Activated CD4-positive, CD25-positive, alpha-beta regulatory T cell treated with anti-CD3 and anti-CD28 coated beads, Interleukin-2, amount 50 U/mL, for 16 hours (primary cell): ENCODE data around the gene COPS2.
A peak's percentile ranks its signal among the peaks of the same experiment; 100 is the strongest.

ENCODE experiments used
- DNase-seq: peaks from one replicate; pipeline ENCODE4 v3.0.0-alpha.2; 2020; ENCODE audit warnings: low read depth, low spot score

Gene COPS2

DNA sequence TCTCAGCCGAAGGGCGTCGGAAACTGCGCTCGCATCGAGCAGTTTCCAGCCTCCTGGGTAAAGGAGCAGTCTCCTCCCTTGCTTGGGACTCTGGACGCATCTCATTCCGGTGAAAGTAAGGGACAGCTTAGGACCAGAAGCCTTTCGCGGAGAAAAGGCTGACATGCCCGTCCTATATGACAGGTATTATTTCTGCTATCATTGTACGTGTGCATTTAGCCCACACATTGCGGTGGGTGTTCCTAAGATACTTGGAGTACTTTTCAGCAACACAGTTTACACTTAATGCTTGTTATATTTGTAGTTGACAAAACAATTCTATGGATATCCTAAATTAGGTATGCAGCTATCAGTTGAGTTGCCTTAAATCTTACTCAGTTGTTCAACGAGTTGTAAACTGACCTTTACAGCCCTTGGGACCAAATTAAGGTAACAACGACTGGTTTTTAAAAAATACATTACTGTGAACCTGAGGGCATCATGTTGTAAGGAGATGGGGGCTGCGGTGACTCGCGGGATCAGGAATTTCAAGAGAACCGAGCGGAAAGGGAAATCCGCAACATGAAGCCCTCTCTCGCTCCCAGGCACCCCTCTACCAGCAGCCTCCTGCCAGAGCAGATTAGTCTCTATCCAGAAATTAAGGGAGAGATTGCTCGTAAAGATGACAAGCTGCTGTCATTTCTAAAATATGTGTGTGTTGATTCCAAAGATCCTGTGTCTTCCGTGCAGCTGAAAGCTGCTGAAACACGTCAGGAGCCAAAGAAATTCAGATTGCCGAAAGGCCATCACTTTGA lies 632 bp upstream of the COPS2 start:
- no peak for DNase-seq

DNA sequence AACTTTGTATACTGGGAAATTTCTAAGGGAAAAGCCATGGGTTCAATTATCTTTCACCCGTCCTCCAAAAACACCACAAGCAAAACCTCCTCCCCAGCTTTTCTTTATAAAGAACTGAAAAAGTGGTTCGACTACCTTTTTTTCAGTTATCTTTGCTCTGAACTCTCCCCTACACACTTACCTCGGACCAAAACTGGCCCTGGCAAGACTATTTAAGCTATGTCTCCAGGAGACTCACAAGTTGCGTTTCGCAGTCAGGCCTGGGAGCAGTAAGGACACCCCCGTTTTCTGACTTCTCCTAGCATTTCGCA lies 645 bp downstream of the COPS2 start:
- no peak for DNase-seq

DNA sequence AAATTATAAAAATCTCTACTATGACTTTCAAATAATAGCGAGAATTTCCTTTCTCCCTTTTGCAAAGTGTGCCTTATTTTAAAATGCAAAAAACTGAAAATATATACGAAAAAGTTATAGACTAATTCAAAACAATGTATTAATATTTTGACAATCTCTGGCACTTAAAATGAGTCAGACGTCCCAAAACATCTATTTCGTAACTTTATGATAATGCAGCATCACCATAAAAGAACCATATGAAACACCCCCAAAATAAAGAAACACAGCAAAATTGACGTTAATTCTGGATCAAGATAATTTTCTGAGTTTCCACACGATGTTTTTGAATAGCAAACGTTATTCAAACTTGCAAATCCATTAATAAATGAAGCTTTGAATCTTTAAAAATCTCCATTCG lies 1.0 kb downstream of the COPS2 start:
- no peak for DNase-seq

DNA sequence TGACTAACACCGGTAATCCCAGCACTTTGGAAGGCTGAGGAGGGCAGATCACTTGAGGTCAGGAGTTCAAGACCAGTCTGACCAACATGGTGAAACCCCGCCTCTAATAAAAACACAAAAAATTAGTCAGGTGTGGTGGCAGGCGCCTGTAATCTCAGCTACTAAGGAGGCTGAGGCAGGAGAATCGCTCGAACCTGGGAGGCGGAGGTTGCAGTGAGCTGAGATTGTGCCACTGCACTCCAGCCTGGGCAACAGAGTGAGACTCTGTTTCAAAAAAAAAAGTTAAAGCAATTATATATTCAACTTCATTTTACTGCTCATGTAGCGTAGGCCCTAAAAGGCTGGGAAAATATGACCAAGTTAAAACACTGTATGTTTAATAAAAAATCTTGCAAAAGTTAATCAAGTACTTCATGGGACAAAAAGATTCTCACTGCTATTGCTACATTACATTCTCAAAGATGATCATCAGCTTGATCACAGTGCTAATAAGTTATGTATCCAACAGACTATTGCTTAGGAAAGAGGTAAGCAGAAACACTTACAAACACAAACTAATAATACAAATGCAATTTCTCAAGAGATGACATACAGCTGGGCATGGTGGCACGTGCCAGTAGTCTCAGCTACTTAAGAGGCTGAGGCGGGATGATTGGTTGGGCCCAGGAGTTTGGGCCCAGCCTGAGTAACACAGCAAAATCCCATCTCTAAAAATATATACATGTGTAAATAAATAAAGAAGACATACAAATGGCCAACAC lies 2.7 kb downstream of the COPS2 start:
- DNase-seq: no peak

DNA sequence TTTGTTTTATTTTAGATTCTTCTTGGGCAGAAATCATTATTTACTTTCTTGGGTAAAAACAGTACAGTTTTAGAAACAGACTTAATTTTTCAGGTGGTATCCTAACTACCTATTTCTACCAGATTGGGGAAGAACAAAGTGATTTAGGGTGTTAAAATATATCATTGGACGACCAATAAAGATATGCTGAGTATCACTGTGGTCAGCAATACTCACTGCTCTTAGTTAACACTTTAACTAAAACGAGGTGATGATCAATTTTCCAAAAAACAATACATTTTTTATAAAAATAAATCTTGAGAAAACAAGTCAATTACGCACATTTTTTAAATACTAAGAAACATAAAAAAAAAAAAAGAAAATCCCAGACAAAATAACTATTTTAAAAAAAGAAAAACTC lies 3.6 kb downstream of the COPS2 start:
- no peak for DNase-seq

DNA sequence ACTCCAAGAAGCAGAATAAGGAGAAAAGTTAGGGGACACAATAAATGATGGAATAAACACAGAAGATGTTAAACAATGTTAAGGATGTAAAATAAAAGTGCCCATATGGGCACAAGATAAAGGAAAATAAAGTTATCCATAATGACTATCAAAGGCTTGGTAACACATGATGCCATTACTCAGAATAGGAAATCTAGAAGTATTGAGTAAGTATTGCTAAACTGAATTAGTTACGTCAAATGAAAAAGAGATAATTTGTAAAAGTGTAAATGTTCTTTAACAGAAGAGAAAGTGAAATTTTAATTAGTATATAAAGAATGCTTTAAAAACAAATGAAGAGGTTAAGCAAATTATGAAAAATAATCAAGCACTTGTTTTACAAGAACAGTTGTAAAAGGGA lies 6.7 kb downstream of the COPS2 start:
- DNase-seq: no peak

DNA sequence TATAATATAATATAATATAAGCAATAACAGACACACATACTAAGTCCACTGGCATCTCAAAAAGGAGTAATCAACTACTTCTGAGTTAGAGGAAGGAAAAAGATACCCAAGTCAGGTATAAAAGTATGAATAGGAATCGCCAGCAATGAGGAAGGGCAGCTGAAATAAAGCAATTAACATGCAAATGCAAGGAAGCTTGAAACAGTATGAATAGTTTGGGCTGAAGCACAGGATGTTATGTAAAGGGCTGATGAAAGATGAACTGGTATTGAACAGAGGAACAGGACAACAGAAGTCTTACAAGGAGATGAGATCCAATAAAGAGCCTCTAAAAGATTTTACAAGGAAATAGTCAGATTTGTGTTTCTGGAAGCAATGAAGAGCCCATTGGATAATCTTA lies 7.1 kb downstream of the COPS2 start:
- no peak for DNase-seq

DNA sequence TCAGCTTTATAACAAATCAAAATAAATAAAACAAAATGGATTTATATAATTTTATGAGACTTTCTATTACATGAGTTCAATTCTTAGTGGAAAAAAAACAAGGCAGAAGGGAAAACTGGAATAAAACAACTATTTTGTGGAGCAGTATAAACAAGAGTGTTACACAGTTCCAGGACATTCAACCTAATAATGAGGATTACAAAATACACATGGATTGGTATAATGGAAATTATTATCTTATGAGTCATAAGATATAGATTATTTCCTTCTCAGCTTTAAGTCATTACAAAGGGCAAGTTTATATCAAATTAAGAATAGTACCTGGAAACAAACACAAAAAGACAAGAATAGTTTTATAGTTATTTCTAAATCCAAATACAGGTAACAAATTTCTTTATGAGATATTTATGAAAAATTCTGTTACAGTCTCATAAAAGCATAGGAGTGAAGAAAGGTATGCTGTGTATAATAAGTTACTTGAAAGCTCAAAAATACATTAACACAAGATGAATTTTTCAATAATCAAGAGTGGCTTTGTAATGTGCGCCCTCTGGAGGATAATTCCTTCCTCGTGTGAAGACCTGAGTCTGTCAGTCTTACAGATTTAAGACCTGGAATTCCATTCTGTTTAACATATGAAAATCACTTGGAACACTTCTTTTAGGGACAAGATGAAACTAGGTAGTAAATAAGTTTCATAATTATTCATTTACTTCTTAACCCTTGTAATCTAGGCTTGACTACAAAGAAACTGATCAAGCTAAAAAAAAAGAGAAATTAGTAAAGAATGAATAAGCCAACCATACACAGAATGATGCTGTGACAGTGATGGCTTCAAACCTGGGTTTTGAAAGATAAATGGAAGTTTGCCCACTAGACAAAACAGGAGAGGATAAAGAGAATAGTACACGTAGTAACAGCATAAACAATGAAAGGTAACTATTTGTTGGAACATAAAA lies 9.5 kb downstream of the COPS2 start:
- DNase-seq: peak; percentile 12

DNA sequence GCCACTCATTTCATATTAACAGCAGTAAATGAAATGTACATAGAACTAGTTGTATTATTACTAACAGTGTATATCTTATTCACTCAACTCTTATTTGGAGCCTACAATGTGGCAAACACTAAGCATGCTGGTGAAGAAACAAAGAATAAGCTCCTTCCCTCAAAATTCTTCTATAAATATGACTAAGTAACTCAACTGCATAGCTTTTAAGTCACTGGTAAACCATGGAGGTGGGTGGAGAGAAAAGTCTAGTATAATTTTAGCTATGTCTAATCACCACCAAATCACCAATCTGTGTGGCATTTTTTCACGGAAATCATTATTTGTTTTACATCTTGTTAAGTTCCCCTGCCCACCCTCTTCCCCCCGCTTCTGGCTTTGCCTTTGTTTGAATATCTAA lies 17.5 kb downstream of the COPS2 start:
- no peak for DNase-seq

DNA sequence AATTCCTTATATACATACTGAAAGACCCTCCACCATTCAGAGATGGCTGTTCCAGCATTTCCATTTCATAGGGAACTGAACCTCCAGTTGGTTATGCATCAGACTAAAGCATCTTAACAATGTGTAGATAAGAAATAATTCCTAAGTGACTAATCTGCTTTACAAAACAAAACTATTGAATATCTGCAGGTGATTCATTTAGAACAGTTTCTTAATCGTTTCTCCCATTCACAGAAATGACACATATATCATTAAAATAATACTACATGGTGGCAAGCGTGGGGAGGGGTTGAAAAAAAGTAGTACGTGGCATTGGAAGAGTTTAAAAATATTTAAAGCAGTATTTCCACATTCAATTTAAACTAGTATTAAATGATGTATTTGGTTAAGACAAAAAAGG lies 19.5 kb downstream of the COPS2 start:
- no peak for DNase-seq

DNA sequence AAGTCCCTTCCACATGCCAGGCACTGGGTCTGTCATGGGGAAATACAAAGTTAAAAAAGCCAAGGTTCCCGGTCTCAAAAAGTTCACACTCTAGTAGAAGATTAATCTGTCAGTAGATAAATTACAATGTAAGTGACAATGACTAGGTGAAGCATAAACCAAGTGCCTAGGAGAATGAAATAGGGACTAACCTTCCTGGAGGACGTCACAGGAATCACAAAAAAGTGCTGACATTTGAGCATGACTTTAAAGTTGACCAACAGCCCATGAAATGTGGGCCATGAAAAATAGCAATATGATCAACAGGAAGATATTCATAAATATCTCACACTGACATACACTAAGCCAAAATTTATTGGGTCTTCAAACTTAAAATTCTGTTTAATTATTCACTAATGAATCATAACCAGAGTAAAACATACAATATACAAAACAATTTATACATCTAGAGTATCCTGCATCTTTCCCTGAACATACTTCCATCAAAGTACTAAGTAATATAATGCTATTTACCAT lies 20.0 kb downstream of the COPS2 start:
- DNase-seq: no peak

DNA sequence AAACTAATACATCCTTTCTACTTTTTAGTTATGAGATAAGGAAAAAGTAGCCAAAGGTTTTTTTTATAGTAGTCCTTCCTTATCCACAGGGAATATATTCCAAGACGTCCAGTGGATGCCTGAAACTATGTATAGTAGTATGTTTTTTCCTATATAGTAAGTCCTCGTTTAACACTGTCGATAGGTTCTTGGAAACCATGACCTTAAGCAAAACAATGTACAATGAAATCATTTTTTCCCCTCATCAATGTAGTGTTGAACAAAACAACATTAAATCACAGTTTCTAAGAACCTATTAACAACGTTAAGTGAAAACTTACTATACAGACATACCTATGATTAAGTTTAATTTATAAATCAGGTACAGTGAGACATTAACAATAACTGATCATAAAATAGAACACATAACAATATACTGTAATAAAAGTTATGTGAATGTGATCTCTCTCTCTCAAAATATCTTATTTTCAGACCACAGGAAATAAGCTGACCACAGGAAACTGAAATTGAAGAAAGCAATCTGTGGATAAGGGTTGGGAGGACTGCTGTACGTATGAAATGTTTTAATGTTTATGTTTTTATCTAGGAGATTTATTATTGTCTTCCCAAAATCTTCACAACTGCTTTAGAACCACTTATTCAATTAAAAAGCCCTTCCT lies 20.6 kb downstream of the COPS2 start:
- DNase-seq: no peak

DNA sequence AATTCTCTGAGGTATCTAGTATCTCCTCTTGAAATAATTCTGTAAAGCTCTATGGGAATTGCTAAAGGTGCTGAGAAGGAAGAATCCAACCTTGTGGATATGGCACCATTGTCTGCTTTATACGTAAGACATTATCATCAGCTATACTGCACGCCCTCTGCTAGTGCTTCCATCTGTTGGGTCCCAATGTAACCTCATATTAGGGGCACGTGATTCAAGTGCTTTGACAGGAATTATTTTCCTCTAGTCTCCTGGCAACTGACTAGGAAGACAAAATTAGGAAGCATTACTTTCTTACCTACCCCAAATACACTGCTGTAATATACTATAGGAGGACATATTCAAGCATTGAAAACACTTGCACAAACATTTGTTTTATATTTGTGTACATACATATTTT lies 24.0 kb downstream of the COPS2 start:
- no peak for DNase-seq

DNA sequence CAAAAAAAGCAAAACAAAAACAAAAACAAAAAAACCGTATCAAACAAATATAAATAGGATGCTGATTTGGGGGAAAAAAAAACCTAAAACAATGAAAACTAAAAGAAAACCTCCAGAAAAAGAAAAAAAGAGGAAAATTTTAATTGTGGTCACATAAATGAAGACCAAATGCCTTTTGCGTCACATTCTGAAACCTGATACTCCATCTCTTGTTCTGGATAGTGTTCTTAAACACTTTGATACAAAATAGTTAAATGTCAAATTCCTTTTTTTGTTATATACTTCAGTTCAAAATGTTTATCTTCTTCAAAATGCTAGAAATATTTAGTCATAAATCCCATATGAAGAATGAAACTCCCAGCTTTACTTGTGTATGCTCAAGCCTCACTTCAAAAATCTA lies 31.0 kb downstream of the COPS2 start:
- no peak for DNase-seq

DNA sequence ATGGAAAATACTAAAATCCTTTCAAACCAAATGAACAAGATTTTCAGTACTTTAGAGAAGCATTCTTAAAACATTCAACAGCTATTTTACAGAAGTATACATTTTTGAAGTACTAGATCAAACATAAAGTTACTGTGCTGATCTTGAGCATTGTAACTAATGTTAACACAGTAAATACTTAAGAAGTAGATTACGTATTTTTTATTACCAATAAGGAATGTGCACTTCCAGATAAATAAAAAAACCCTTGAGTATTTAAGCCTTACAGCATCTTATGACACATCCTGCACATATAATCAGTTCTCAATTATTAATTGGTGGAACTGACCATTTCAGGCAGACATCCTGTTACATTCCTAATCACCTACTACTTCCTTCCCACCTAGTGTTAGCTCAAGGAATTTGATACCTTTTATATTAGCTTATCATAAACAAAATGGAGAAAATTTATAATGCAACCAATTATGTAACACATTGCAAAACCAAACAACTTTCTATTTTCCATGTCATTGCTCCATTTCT lies 32.8 kb downstream of the COPS2 start:
- DNase-seq: no peak

DNA sequence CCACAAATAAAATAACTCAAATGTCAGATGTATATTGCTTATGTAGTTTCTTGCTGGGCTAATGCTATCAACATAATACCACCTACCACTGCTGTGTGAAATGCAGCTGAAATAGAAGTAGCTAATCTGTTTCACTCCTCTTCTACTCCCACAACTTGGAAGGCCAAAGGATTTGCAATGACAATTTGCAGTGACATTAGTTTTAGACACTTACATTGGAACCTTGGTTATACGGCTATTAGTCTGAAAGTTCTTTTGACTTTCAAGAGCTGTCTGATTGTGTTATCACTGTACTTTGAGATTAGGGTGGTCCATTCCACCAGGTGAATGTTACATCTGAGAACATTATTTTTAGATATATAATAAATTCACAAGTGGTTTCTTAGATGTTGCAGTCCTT lies 33.5 kb downstream of the COPS2 start:
- no peak for DNase-seq

DNA sequence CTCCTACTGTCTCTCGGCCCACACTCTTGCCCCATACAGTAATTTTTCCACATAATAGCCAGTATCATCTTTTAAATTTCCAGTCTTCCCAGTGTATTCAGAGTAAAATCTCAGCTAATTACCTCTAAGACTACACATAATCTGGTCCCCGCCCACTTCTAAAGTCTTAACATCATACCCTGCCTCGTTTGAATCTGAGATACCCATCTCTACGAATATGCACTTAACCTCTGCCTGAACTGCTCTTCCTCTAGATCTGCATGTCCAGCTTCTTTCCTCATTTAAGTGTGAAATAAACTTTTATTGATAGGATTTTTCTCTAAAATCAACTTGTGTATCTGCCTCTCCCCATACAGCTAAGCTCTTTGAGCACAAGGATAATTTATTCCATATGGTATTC lies 34.6 kb downstream of the COPS2 start:
- DNase-seq: no peak

DNA sequence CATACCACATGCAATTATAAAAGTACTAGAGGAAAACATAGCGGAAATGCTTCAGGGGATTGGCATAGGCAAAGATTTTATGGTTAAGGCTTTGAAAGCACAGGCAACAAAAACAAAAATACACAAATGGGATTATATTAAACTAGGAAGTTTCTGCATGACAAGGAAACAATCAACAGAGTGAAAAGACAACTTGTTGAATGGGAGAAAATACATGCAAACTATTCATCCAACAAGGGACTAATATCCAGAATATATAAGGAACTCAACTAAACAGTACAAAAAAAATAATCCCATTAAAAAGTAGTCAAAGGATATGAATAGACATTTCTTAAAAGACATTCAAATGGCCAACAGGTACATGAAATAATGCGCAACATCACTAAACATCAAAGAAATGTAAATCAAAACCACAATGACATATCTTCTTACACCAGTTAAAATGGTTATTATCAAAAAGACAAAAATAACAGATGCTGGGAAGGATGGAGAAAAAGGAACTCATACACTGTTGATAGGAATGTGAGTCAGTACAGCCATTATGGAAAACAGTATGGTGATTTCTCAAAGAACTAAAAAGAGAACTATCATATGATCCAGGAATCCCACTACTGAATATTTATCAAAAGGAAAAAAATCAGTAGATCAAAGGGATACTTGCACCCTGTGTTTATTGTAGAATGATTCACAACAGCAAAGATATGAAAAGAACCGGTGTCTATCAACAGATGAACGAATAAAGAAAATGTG lies 39.1 kb downstream of the COPS2 start:
- DNase-seq: no peak

DNA sequence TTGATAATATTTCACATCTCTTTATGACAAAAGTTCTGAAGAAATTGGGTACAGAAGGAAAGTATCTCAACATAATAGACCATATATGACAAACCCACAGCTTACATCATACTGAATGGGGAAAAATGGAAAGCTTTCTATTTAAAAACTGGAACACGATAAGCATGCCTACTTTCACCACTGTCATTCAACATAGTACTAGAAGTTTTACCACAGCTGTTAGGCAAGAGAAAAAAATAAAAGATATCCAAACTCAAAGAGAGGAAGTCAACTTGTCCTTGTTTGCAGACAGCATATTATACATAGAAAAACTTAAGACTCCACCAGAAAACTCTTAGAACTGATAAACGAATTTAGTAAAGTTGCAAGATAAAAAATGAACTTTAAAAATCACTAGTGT lies 40.3 kb downstream of the COPS2 start:
- DNase-seq: no peak

DNA sequence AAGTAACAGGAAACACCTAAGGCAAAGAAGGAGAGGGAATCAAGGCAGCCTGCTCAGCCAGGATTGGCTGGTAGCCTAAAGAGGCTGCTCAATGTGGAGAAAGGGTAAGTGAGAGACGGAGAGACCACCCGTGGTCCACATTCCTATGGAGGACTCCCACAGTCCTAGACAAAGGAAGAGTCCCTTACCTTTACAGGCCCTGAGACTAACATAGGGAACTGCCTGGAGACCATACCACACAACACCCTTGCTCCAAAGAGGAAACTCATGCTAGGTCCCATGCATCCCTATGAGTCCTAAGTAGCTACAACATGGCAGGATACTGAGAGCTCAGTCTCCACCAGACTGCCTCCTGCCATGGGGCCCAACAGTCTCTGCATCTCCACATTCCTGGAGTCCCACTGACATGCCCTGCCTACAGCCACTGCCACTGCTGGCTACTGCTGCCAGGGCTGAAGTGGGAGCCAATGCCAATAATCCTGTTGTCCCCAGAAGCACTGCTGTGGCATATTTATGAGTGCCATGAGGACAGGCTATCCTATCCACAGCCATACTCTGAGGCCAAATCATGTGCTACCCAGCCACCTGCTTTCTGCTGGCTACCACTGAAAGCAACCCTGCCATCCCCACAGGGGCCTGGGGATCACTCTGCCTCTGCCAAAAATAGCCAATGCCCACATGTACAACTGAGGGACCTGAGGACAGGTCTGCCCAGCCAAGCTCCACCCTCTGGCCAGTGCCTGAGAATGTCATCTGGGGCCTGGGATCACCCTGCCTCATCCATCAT lies 45.0 kb downstream of the COPS2 start:
- no peak for DNase-seq
